Neural cell (in vitro differentiated cells): ENCODE results near the gene KCNQ5. TPM values are rescaled to one million over a fixed set of nuclear protein-coding genes. Genes with fewer than 3 reads are reported as not detected.
"Not testable (repeated sequence)": the region's sequence is repeated elsewhere in the genome, so short reads cannot be mapped to it uniquely, and the experiment has no call there.

ENCODE experiments used
- H2AFZ ChIP-seq: fragments of 200-600, 300-800 bp; sonication (generic), shearing (Covaris generic); 2 replicates; pipeline ENCODE4 v1.6.0; 2014; ENCODE audit warnings: low read depth, mild to moderate bottlenecking, antibody characterized with exemption, low read length, moderate library complexity
- H3F3A ChIP-seq: fragments of 200-600 bp; shearing (Covaris generic); 2 replicates; pipeline ENCODE4 v1.6.1; 2016; ENCODE audit warnings: mild to moderate bottlenecking, moderate library complexity, mixed read lengths, antibody characterized with exemption, low read length; ENCODE audit not compliant: insufficient read depth, poor library complexity, severe bottlenecking
- H3K27ac ChIP-seq: fragments of 200-600, 300-800 bp; sonication (generic), shearing (Covaris generic); 2 replicates; pipeline ENCODE4 v1.5.1; 2014; ENCODE audit warnings: mild to moderate bottlenecking, low read length, moderate library complexity
- H3K27me3 ChIP-seq: fragments of 300-800, 200-600 bp; sonication (generic), shearing (Covaris generic); 2 replicates; pipeline ENCODE4 v1.6.0; 2014; ENCODE audit warnings: mild to moderate bottlenecking, low read depth, low read length, moderate library complexity; ENCODE audit not compliant: insufficient read depth
- H3K36me3 ChIP-seq: fragments of 300-800, 200-600 bp; sonication (generic), shearing (Covaris generic); 2 replicates; pipeline ENCODE4 v1.5.1; 2014; ENCODE audit warnings: mild to moderate bottlenecking, antibody characterized with exemption, low read length, moderate library complexity; ENCODE audit not compliant: insufficient read depth
- H3K4me2 ChIP-seq: fragments of 300-800, 200-600 bp; sonication (generic), shearing (Covaris generic); 2 replicates; pipeline ENCODE4 v1.6.0; 2014; ENCODE audit warnings: mild to moderate bottlenecking, low read length
- H3K4me3 ChIP-seq: fragments of 300-800, 200-600 bp; sonication (generic), shearing (Covaris generic); 2 replicates; pipeline ENCODE4 v1.5.1; 2014; ENCODE audit warnings: mild to moderate bottlenecking, low read length, moderate library complexity
- H3K79me2 ChIP-seq: fragments of 200-600 bp; shearing (Covaris generic); replicated peaks from 2 replicates; pipeline ENCODE4 v1.6.0; 2014; ENCODE audit warnings: mild to moderate bottlenecking, low read length, moderate library complexity; ENCODE audit not compliant: insufficient read depth
- H3K9ac ChIP-seq: fragments of 300-800, 200-600 bp; sonication (generic), shearing (Covaris generic); 2 replicates; pipeline ENCODE4 v1.6.1; 2016; ENCODE audit warnings: mild to moderate bottlenecking, low read length, mixed read lengths
- H3K9me2 ChIP-seq: fragments of 200-600 bp; shearing (Covaris generic); 2 replicates; pipeline ENCODE4 v1.6.1; 2016; ENCODE audit warnings: mild to moderate bottlenecking, low read length, mixed read lengths; ENCODE audit not compliant: insufficient read depth
- H3K9me3 ChIP-seq: fragments of 200-600, 300-800 bp; sonication (generic), shearing (Covaris generic); 2 replicates; pipeline ENCODE4 v1.6.1; 2016; ENCODE audit warnings: mild to moderate bottlenecking, mixed run types, low read length, moderate library complexity, mixed read lengths
- H4K20me1 ChIP-seq: fragments of 200-600 bp; shearing (Covaris generic); 2 replicates; pipeline ENCODE4 v1.6.1; 2016; ENCODE audit warnings: mild to moderate bottlenecking, mixed run types; ENCODE audit not compliant: insufficient read depth
- EP300 ChIP-seq: fragments of 450-650 bp; conservative IDR thresholded peaks from 2 replicates; pipeline ENCODE4 v1.6.1; 2014; ENCODE audit warnings: antibody characterized with exemption, mild to moderate bottlenecking, moderate library complexity; ENCODE audit not compliant: poor library complexity, severe bottlenecking
- EZH2 ChIP-seq: fragments of 200-600, 300-800 bp; shearing (Covaris generic), sonication (generic); IDR thresholded peaks from 2 replicates; pipeline ENCODE4 v1.6.1; 2014; ENCODE audit warnings: antibody characterized with exemption, low read length, borderline replicate concordance, mild to moderate bottlenecking; ENCODE audit not compliant: insufficient read depth, poor library complexity, severe bottlenecking
- MXI1 ChIP-seq: fragments of 450-650 bp; conservative IDR thresholded peaks from 2 replicates; pipeline ENCODE4 v1.6.1; 2014; ENCODE audit warnings: antibody characterized with exemption, mild to moderate bottlenecking; ENCODE audit not compliant: poor library complexity, severe bottlenecking
- POLR2AphosphoS5 ChIP-seq: IDR thresholded peaks from 2 replicates; pipeline ENCODE4 v1.6.1; 2012
- RAD21 ChIP-seq: fragments of 450-650 bp; conservative IDR thresholded peaks from 2 replicates; pipeline ENCODE4 v1.6.1; 2014; ENCODE audit warnings: antibody characterized with exemption, mild to moderate bottlenecking, moderate library complexity
- SMC3 ChIP-seq: fragments of 450-650 bp; conservative IDR thresholded peaks from 2 replicates; pipeline ENCODE4 v1.6.1; 2014; ENCODE audit warnings: antibody characterized with exemption, mild to moderate bottlenecking, moderate library complexity; ENCODE audit not compliant: poor library complexity
- TAF1 ChIP-seq: IDR thresholded peaks from 2 replicates; pipeline ENCODE4 v1.6.1; 2012; ENCODE audit warnings: low read depth
- polyA plus RNA-seq: library from polyadenylated mRNA; depleted of rRNA; stranded (reverse); fragments of >200 nt; gene quantifications from 2 replicates; pipeline ENCODE4 v1.2.3, GENCODE V29; 2014
- TF ChIP-seq, protein P1 (sequence below): fragments of 450-650 bp; IDR thresholded peaks from 2 replicates; pipeline ENCODE4 v1.5.1; 2014; ENCODE audit warnings: antibody characterized with exemption, mild to moderate bottlenecking, moderate library complexity; ENCODE audit not compliant: poor library complexity, severe bottlenecking
- TF ChIP-seq, protein P2 (sequence below): IDR thresholded peaks from 2 replicates; pipeline ENCODE4 v1.6.1; 2012; ENCODE audit warnings: borderline replicate concordance

The KCNQ5 gene
- polyA plus RNA-seq, 1 donor from 2014 or later: 0.30 TPM

GRCh38 chr6:72984189-72984831, 362.4 kb downstream of the KCNQ5 start:
- H3K4me2 ChIP-seq, H3K9ac ChIP-seq, H3K36me3 ChIP-seq, H3F3A ChIP-seq, H3K4me3 ChIP-seq, H3K9me3 ChIP-seq, H4K20me1 ChIP-seq, H3K9me2 ChIP-seq, H2AFZ ChIP-seq, H3K79me2 ChIP-seq, H3K27ac ChIP-seq, H3K27me3 ChIP-seq: not testable (repeated sequence)

DNA sequence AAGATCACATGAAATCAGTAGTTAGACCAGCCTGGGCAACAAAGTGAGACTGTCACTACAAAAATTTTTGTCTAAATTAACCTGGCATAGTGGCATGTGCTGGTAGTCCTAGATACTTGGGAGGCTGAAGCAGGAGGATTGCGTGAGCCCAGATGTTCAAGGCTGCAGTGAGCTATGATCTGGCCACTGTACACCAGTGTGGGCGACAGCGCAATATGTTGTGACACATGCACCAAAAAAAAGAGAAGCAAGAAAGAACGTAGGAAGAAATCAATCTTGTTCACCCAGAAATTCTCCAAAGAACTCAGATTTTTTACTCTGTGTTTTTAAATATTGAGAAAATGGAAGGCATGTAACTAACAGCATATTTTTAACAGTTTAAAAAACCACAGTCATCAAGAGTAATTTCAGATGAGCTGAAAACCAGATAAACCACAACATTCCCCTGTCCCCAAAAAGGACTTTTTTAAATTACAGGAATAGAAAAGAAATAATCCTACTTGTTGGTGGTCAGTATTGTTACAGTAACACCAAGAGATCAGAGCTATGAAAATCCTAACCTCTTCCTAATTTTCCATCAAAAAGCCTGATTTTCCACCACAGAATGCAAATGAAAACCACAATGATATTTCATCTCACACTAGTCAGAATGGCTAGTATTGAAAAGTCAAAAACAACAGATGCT, 363.3 kb downstream of the KCNQ5 start:
- Histone ChIP-seq H4K20me1 (no peaks in the 10 kb centered on the region), H2AFZ (no peak overlapping the region), H3K4me2 (no peak overlapping the region), H3K9me2 (no peaks in the 10 kb centered on the region), H3K36me3 (no peaks in the 10 kb centered on the region), H3K9ac (no peak overlapping the region), H3K27me3 (no peaks in the 10 kb centered on the region), H3K27ac (no peak overlapping the region), H3F3A (no peaks in the 10 kb centered on the region), H3K4me3 (no peak overlapping the region), H3K79me2 (no peaks in the 10 kb centered on the region), H3K9me3 (no peaks in the 10 kb centered on the region)
- TF ChIP-seq, protein P1, sequence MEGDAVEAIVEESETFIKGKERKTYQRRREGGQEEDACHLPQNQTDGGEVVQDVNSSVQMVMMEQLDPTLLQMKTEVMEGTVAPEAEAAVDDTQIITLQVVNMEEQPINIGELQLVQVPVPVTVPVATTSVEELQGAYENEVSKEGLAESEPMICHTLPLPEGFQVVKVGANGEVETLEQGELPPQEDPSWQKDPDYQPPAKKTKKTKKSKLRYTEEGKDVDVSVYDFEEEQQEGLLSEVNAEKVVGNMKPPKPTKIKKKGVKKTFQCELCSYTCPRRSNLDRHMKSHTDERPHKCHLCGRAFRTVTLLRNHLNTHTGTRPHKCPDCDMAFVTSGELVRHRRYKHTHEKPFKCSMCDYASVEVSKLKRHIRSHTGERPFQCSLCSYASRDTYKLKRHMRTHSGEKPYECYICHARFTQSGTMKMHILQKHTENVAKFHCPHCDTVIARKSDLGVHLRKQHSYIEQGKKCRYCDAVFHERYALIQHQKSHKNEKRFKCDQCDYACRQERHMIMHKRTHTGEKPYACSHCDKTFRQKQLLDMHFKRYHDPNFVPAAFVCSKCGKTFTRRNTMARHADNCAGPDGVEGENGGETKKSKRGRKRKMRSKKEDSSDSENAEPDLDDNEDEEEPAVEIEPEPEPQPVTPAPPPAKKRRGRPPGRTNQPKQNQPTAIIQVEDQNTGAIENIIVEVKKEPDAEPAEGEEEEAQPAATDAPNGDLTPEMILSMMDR: no peak
- no peak for TF ChIP-seq EP300
- no peak for TF ChIP-seq POLR2AphosphoS5
- no peak for TF ChIP-seq RAD21

DNA sequence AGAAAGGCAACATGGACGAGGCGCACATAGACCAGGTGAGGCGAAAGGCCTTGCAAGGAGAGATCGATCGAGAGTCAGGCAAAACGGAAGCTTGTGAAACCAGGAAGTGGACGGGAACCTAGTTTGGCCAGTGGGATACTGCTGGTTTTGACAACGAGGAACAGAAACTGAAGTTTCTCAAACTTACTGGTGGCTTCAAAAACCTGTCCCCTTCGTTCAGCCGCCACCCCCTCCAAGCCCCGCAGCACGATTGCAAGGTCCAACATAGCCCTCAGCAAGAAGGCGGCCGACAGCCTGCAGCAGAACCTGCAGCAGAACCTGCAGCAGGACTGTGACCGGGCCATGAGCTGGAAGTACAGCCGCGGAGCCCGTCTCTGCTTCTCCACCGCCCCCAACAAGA, 365.4 kb downstream of the KCNQ5 start:
- Histone ChIP-seq H3K9ac (no peak overlapping the region), H3K27ac (no peak overlapping the region), H3K4me2 (no peak overlapping the region), H3K36me3 (no peaks in the 10 kb centered on the region), H4K20me1 (no peaks in the 10 kb centered on the region), H3F3A (no peaks in the 10 kb centered on the region), H3K27me3 (no peaks in the 10 kb centered on the region), H3K9me2 (no peaks in the 10 kb centered on the region), H3K4me3 (no peak overlapping the region), H2AFZ (no peak overlapping the region), H3K9me3 (no peaks in the 10 kb centered on the region), H3K79me2 (no peaks in the 10 kb centered on the region)
- TF ChIP-seq EP300 (no peak), TAF1 (no peak), SMC3 (no peak), EZH2 (no peak), MXI1 (no peak), POLR2AphosphoS5 (no peak), RAD21 (no peak)
- TF ChIP-seq, protein P2, sequence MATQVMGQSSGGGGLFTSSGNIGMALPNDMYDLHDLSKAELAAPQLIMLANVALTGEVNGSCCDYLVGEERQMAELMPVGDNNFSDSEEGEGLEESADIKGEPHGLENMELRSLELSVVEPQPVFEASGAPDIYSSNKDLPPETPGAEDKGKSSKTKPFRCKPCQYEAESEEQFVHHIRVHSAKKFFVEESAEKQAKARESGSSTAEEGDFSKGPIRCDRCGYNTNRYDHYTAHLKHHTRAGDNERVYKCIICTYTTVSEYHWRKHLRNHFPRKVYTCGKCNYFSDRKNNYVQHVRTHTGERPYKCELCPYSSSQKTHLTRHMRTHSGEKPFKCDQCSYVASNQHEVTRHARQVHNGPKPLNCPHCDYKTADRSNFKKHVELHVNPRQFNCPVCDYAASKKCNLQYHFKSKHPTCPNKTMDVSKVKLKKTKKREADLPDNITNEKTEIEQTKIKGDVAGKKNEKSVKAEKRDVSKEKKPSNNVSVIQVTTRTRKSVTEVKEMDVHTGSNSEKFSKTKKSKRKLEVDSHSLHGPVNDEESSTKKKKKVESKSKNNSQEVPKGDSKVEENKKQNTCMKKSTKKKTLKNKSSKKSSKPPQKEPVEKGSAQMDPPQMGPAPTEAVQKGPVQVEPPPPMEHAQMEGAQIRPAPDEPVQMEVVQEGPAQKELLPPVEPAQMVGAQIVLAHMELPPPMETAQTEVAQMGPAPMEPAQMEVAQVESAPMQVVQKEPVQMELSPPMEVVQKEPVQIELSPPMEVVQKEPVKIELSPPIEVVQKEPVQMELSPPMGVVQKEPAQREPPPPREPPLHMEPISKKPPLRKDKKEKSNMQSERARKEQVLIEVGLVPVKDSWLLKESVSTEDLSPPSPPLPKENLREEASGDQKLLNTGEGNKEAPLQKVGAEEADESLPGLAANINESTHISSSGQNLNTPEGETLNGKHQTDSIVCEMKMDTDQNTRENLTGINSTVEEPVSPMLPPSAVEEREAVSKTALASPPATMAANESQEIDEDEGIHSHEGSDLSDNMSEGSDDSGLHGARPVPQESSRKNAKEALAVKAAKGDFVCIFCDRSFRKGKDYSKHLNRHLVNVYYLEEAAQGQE: no peak
- TF ChIP-seq, protein P1: no peak
